ENCODE measurements around the gene MCF2L.

Gene MCF2L

DNA sequence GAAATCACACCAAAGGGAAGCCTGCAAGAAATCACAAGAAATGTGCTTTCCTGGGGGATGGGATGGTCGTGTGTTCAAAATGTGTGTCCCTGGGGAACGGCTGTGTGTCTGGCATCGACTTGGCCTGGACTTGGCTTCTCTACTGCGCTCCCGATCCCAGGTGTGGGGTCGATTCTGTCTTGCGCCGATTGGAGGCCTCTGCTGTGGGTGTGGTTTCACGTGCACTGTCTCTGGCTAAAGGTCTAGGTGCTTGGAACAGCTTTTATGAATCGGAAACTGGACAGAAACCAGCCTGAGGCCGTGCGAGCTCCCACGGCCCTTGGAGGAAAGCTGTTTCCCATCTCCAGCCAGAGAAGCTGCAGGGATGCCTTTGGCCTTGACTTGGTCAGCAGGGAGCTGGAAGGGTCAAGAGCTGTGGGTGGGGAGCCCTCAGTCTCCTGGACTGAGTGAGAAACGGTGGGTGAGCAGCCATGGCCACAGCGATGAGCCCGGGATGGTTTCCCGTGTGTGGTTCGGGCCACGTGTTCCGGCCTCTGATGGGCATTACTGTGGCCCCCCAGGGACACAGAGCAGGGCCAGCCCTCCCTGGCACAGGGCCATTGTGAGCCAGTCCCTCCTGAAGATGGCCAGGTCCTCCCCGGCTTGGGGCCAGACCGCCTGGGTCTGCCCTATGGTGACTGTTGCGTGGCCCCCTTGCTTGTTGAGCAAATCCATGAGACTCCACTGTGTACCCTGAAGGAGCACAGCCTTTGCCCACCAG is 29.7 kb downstream of the MCF2L start:
- TF ChIP-seq TAF1 (IDR thresholded peaks at IDR 0.05; ENCODE audit: borderline replicate concordance, insufficient read depth, low read length) (no peak), FOXP2 (optimal IDR thresholded peaks at IDR 0.05; ENCODE audit: borderline replicate concordance, extremely low read depth, extremely low read length, insufficient read depth) (no peak), SIN3A (IDR thresholded peaks at IDR 0.05; ENCODE audit: borderline replicate concordance, insufficient read depth, low read length) (no peak)
- TF ChIP-seq, protein P1, sequence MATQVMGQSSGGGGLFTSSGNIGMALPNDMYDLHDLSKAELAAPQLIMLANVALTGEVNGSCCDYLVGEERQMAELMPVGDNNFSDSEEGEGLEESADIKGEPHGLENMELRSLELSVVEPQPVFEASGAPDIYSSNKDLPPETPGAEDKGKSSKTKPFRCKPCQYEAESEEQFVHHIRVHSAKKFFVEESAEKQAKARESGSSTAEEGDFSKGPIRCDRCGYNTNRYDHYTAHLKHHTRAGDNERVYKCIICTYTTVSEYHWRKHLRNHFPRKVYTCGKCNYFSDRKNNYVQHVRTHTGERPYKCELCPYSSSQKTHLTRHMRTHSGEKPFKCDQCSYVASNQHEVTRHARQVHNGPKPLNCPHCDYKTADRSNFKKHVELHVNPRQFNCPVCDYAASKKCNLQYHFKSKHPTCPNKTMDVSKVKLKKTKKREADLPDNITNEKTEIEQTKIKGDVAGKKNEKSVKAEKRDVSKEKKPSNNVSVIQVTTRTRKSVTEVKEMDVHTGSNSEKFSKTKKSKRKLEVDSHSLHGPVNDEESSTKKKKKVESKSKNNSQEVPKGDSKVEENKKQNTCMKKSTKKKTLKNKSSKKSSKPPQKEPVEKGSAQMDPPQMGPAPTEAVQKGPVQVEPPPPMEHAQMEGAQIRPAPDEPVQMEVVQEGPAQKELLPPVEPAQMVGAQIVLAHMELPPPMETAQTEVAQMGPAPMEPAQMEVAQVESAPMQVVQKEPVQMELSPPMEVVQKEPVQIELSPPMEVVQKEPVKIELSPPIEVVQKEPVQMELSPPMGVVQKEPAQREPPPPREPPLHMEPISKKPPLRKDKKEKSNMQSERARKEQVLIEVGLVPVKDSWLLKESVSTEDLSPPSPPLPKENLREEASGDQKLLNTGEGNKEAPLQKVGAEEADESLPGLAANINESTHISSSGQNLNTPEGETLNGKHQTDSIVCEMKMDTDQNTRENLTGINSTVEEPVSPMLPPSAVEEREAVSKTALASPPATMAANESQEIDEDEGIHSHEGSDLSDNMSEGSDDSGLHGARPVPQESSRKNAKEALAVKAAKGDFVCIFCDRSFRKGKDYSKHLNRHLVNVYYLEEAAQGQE (IDR thresholded peaks at IDR 0.05; ENCODE audit: insufficient read depth in 1 of 2, low read depth in 2 of 2, low read length in 2 of 2): no peak

DNA sequence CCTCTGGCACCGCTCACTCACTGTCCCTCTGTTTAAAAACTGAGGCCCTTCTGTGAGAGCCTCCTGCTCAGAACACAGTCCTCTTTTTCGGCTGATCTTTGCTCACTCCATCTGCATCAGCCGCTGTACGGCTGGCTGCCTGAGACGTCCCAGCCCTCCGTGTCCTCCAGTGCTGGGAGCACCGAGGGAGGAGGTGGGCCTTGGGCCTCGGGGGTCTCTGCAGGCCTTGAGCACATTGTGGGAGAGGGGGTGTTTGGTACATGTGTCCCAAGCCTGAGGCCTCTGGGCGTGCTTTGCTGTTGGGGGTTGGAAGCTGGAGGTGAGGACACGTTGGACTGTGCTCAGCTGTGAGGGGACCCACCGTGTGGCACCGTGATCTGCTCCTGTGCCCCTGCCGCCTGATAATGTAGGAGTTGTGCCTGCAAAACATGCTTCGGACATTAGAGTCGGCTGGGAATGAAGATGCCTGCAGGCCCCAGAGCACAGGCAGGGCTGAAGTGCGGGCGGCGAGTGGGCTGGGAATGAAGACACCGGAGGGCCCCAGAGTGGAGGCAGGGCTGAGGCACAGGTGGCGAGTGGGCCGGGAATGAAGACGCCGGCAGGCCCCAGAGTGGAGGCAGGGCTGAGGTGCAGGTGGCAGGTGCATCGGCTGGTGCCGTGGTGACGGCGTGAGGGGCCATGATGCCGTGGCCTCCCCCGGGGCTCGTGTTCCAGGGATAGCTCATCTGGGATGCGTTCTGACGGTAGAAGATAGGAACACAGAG is 30.6 kb downstream of the MCF2L start:
- no peak for TF ChIP-seq TAF1 (IDR thresholded peaks at IDR 0.05; ENCODE audit: borderline replicate concordance, insufficient read depth, low read length)
- TF ChIP-seq POLR2AphosphoS5 (IDR thresholded peaks at IDR 0.05; ENCODE audit: low read depth, low read length): no peak
- no peak for TF ChIP-seq SIN3A (IDR thresholded peaks at IDR 0.05; ENCODE audit: borderline replicate concordance, insufficient read depth, low read length)
- TF ChIP-seq FOXP2 (optimal IDR thresholded peaks at IDR 0.05; ENCODE audit: borderline replicate concordance, extremely low read depth, extremely low read length, insufficient read depth): no peak
- TF ChIP-seq, protein P1 (IDR thresholded peaks at IDR 0.05; ENCODE audit: insufficient read depth in 1 of 2, low read depth in 2 of 2, low read length in 2 of 2): no peak

DNA sequence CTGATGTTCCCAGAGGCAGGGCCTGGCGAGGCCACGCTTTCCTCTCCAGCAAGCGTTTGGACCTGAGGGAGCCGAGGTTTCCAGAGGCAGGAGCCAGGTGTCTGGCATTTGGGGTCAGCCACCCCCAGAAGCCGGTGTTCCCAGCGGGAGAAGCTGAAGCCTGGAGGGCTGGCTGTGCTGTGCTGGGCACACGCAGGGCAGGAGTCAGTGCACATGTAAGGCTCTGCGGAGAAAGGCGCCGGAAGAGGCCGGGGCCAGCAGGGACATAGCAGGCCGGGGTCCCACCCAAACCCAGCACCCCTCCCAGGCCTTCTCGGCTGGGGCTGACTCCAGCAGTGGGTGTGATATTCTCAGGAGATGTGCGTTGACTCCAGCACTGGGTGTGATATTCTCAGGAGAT is 31.6 kb downstream of the MCF2L start:
- TF ChIP-seq FOXP2 (optimal IDR thresholded peaks at IDR 0.05; ENCODE audit: borderline replicate concordance, extremely low read depth, extremely low read length, insufficient read depth) (no peak), TAF1 (IDR thresholded peaks at IDR 0.05; ENCODE audit: borderline replicate concordance, insufficient read depth, low read length) (no peak)
- TF ChIP-seq, protein P1 (IDR thresholded peaks at IDR 0.05; ENCODE audit: insufficient read depth in 1 of 2, low read depth in 2 of 2, low read length in 2 of 2): no peak

DNA sequence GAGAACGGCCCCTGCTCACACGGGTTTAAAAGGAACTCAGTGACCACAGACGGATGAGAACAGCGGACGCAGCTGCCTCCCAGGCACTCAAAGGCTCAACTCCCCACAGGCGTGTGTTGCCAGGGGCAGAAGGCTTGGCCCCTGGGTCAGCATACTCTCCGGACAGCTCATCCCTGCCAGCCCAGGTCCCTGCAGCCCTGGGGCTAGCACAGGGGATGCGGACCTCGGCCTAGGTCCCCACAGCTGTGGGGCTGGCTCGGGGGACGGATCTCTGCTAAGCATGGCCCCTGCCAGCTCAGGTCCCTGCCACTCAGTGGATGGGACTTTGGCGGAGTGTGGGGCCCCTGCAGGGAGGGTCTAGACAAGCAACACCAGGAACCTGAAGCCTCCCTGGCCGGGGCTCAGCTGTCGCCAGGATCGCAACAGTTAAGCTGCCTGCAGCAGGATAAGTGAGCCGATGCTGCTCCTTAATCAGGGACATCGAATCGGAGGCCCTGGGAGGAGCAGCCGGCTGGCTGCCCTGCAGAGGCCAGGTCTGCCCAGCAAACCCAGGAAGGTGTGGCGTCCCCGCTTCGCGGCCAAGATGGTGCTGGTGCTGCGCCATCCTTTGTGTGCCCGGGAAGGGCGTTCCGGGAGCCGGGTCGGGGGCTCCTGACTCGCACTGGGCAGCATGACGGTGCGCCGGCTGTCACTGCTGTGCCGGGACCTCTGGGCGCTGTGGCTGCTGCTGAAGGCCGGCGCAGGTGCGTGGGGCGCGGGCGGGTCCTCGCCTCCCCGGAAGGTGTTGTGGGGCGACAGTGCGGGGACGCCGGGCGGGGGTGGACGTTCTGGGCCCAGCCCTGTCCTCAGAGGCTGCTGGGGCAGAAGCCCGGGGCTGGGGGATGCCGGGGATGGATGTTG is 32.5 kb downstream of the MCF2L start:
- no peak for TF ChIP-seq SIN3A (IDR thresholded peaks at IDR 0.05; ENCODE audit: borderline replicate concordance, insufficient read depth, low read length)

DNA sequence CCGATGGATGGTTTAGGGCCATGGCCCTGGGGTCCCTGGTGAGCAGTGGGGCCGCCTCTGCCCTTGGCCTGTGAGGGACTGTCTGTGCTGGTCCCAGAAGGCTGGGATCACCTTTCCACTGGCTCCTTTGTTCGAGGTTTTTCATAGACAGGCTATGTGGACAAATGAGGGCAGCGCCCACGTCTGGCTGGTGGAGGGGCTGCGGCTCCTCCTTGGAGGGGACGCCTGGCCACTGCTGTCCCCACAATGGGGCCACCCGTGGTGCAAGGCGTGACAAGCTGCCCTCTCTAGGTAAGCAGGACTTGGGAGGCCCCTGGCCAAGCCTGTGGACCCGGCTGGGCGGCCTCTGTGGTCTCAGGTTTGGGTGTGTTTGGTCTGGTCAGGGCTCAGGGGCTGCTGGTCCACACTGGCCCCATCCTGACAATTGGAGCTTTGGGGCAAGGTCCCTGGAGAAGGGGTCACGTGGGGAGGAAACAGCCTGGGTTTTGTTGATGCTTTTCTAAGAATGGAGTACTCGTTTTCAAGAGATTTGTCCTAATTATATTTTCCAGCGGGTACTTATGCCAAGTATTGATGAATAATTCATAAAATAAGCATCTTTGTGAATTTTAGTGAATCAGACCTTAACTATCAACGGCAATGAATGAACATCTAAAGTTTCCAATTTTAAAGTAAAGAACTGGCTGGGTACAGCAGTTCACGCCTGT is 33.3 kb downstream of the MCF2L start:
- TF ChIP-seq, protein P1 (IDR thresholded peaks at IDR 0.05; ENCODE audit: insufficient read depth in 1 of 2, low read depth in 2 of 2, low read length in 2 of 2): no peak
- TF ChIP-seq FOXP2 (optimal IDR thresholded peaks at IDR 0.05; ENCODE audit: borderline replicate concordance, extremely low read depth, extremely low read length, insufficient read depth) (no peak), SIN3A (IDR thresholded peaks at IDR 0.05; ENCODE audit: borderline replicate concordance, insufficient read depth, low read length) (no peak), POLR2AphosphoS5 (IDR thresholded peaks at IDR 0.05; ENCODE audit: low read depth, low read length) (no peak), TAF1 (IDR thresholded peaks at IDR 0.05; ENCODE audit: borderline replicate concordance, insufficient read depth, low read length) (no peak)
